ENCODE measurements around the gene NDUFAF4.

NDUFAF4 gene

GRCh38 chr6:96940322-96940721 is 42.6 kb upstream of the NDUFAF4 start:
- TF ChIP-seq SPI1 (IDR thresholded peaks at IDR 0.05; ENCODE audit: borderline replicate concordance, low read depth) = no peak
- no peak for TF ChIP-seq CTCF (IDR thresholded peaks at IDR 0.05; ENCODE audit: insufficient read depth, low read length)
- TF ChIP-seq POLR2AphosphoS5 (IDR thresholded peaks at IDR 0.05; ENCODE audit: low read depth) = no peak
- TF ChIP-seq GABPA (IDR thresholded peaks at IDR 0.05; ENCODE audit: low read depth) = no peak
- no peak for TF ChIP-seq REST (IDR thresholded peaks at IDR 0.05; ENCODE audit: insufficient replicate concordance, low read depth)
- H3K27ac ChIP-seq (replicated peaks) = no peak overlapping the region
- H3K27me3 ChIP-seq (ENCODE audit: insufficient read depth, poor library complexity, severe bottlenecking) = peaks cover 3% of the 10 kb centered on the region
- DNase-seq (ENCODE audit: low read depth in 1 of 2, low spot score in 1 of 2) = no peak
- no peak overlapping the region for H3K4me3 ChIP-seq (replicated peaks; ENCODE audit: insufficient read depth, low read length)

- Histone ChIP-seq H3K27ac (replicated peaks) (no peak overlapping the region), H3K4me3 (replicated peaks; ENCODE audit: insufficient read depth, low read length) (no peak overlapping the region), H3K27me3 (ENCODE audit: insufficient read depth, poor library complexity, severe bottlenecking) (peaks cover 3% of the 10 kb centered on the region)
- TF ChIP-seq SPI1 (IDR thresholded peaks at IDR 0.05; ENCODE audit: borderline replicate concordance, low read depth) = no peak
- TF ChIP-seq POLR2AphosphoS5 (IDR thresholded peaks at IDR 0.05; ENCODE audit: low read depth) = no peak
- no peak for TF ChIP-seq REST (IDR thresholded peaks at IDR 0.05; ENCODE audit: insufficient replicate concordance, low read depth)
- TF ChIP-seq CTCF (IDR thresholded peaks at IDR 0.05; ENCODE audit: insufficient read depth, low read length) = no peak
- no peak for TF ChIP-seq GABPA (IDR thresholded peaks at IDR 0.05; ENCODE audit: low read depth)
- no peak for DNase-seq (ENCODE audit: low read depth in 1 of 2, low spot score in 1 of 2)
These were observed 41.5 kb upstream of the NDUFAF4 start for GRCh38 chr6:96939007-96939805.

- no peak overlapping the region for H3K27ac ChIP-seq (replicated peaks)
- no peak for DNase-seq (ENCODE audit: low read depth in 1 of 2, low spot score in 1 of 2)
- H3K4me3 ChIP-seq (replicated peaks; ENCODE audit: insufficient read depth, low read length) = no peak overlapping the region
- peaks cover 4% of the 10 kb centered on the region for H3K27me3 ChIP-seq (ENCODE audit: insufficient read depth, poor library complexity, severe bottlenecking)
- TF ChIP-seq CTCF (IDR thresholded peaks at IDR 0.05; ENCODE audit: insufficient read depth, low read length) (no peak), REST (IDR thresholded peaks at IDR 0.05; ENCODE audit: insufficient replicate concordance, low read depth) (no peak)
These were observed 36.4 kb upstream of the NDUFAF4 start for GRCh38 chr6:96934087-96934486.

Data from HL-60 (cell line).